ENCODE results near the gene KCNAB1.

DNA sequence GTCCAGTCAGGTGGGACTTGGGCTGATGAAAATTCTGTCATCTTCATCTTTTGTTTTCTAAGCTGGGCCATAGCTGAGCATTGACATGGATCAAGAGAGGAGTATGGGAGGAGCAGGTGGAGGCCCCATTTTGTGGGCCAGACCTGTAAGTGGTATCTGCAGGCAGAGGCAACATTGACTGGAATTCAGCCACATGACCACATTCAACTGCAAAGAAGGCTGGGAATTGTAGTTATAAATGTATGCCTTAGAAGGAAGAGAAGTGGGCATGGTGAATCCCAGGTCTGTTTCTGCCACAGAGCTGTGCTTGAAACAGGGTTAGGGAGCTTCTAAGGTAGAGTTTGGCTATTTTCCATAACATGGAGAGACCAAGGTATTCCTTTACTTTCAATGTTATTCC lies 11.4 kb downstream of the KCNAB1 start:
- TF ChIP-seq, protein P1, sequence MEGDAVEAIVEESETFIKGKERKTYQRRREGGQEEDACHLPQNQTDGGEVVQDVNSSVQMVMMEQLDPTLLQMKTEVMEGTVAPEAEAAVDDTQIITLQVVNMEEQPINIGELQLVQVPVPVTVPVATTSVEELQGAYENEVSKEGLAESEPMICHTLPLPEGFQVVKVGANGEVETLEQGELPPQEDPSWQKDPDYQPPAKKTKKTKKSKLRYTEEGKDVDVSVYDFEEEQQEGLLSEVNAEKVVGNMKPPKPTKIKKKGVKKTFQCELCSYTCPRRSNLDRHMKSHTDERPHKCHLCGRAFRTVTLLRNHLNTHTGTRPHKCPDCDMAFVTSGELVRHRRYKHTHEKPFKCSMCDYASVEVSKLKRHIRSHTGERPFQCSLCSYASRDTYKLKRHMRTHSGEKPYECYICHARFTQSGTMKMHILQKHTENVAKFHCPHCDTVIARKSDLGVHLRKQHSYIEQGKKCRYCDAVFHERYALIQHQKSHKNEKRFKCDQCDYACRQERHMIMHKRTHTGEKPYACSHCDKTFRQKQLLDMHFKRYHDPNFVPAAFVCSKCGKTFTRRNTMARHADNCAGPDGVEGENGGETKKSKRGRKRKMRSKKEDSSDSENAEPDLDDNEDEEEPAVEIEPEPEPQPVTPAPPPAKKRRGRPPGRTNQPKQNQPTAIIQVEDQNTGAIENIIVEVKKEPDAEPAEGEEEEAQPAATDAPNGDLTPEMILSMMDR (conservative IDR thresholded peaks at IDR 0.05 in 1 of 2, IDR thresholded peaks at IDR 0.05 in 1 of 2; ENCODE audit: low read depth in 1 of 2, low read length in 2 of 2): no peak
- no peak for TF ChIP-seq EZH2 (IDR thresholded peaks at IDR 0.05; ENCODE audit: low read length, missing control alignments)

Data from fibroblast of lung (primary cell).